ENCODE measurements around the gene KCTD7.
"Not testable (repeated sequence)": the region's sequence is repeated elsewhere in the genome, so short reads cannot be mapped to it uniquely, and the experiment has no call there.

DNA sequence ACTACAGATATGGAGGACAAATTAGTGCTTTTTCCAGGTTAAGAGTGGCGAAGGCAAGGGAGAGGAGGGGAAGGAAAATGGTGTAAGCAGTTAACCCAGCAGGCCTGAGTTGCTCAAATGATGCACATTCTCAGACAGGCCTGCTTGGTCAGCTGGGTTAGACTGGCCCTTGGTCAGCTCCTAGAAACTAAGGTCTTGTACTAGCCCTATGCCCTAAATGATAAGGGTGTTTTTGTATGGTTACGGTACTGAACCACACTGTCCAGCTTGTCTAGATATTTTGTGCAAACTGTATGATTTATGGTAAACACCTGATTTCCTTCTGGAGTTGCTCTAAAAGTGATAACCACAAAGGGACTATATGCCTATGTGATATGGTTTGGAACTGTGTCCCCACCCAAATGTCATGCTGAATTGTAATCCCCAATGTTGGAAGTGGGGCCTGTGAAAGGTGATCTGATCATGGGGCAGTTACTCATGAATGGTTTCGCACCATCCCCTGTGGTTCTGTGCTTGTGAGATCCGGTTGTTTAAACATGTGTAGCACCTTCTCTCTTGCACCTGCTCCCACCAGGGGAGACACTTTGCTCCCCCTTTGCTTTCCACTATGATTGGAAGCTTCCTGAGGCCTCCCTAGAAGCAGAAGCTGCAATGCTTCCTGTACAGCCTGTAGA is 45.7 kb upstream of the KCTD7 start:
- not testable (repeated sequence) for TF ChIP-seq YY1 (IDR thresholded peaks at IDR 0.05; ENCODE audit: insufficient read depth, insufficient read length); SUZ12 (IDR thresholded peaks at IDR 0.05; ENCODE audit: extremely low read depth, insufficient read depth, insufficient read length)

All from NT2/D1 (cell line).